ENCODE data around the gene BSPH1. TPM values are rescaled to one million over a fixed set of nuclear protein-coding genes. Genes with fewer than 3 reads are reported as not detected.

Gene BSPH1
- not detected for total RNA-seq

DNA sequence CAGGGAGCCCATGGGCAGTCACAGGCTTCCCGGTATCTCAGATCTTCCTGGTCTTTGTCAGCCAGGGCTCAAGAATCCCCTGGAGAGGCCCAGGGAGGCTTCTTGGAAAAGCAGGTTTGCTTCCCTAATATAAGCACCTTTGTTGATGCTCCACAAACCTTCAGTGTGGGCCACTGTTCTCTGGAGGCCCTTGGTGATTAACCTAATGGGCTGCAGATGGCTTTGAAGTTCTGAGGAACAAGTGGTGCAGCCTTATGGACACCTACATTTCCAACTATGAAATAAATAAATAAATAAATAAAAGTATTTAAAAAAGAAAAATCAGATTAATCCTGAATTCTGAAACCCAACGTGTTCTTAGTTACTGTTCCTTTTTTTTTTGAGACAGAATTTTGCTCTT lies at the start of gene BSPH1:
Gene BSPH1 (minus strand): TSS at position 101 of the 400 bp plus-strand sequence. CDS start 89 bp downstream, at position 12.
- H3K36me3 Mint-ChIP-seq (ENCODE audit: low read depth), result no peaks in the 10 kb centered on the region
- no peak within 1 kb of the TSS for H3K4me3 Mint-ChIP-seq
- H3K27ac Mint-ChIP-seq, result no peak within 1 kb of the TSS
- H3K9me3 Mint-ChIP-seq, result no peaks in the 10 kb centered on the region
- ATAC-seq (replicated peaks), result no peak
- peaks cover 32% of the 10 kb centered on the region for H3K27me3 Mint-ChIP-seq
- H3K4me1 Mint-ChIP-seq, result no peaks in the 10 kb centered on the region

GRCh38 chr19:48036765-48037164 lies 44.8 kb upstream of the BSPH1 start:
- no peaks in the 10 kb centered on the region for H3K4me1 Mint-ChIP-seq
- ATAC-seq (replicated peaks), result no peak
- H3K36me3 Mint-ChIP-seq (ENCODE audit: low read depth), result no peaks in the 10 kb centered on the region
- H3K27ac Mint-ChIP-seq, result no peak overlapping the region
- peaks cover 38% of the 10 kb centered on the region for H3K27me3 Mint-ChIP-seq
- no peaks in the 10 kb centered on the region for H3K9me3 Mint-ChIP-seq
- H3K4me3 Mint-ChIP-seq, result no peak overlapping the region

- Mint-ChIP-seq H3K9me3 (no peaks in the 10 kb centered on the region), H3K36me3 (ENCODE audit: low read depth) (no peaks in the 10 kb centered on the region), H3K4me1 (no peaks in the 10 kb centered on the region), H3K27me3 (peaks cover 23% of the 10 kb centered on the region), H3K27ac (no peak overlapping the region), H3K4me3 (no peak overlapping the region)
- no peak for ATAC-seq (replicated peaks)
Measured at GRCh38 chr19:48033604-48034003, 41.6 kb upstream of the BSPH1 start.

- no peak for ATAC-seq (replicated peaks)
- H3K4me3 Mint-ChIP-seq, result no peak overlapping the region
- no peaks in the 10 kb centered on the region for H3K36me3 Mint-ChIP-seq (ENCODE audit: low read depth)
- no peak overlapping the region for H3K27ac Mint-ChIP-seq
- peaks cover 34% of the 10 kb centered on the region for H3K27me3 Mint-ChIP-seq
- no peaks in the 10 kb centered on the region for H3K4me1 Mint-ChIP-seq
- H3K9me3 Mint-ChIP-seq, result no peaks in the 10 kb centered on the region
Measured at GRCh38 chr19:48030073-48030472, 38.1 kb upstream of the BSPH1 start.

DNA sequence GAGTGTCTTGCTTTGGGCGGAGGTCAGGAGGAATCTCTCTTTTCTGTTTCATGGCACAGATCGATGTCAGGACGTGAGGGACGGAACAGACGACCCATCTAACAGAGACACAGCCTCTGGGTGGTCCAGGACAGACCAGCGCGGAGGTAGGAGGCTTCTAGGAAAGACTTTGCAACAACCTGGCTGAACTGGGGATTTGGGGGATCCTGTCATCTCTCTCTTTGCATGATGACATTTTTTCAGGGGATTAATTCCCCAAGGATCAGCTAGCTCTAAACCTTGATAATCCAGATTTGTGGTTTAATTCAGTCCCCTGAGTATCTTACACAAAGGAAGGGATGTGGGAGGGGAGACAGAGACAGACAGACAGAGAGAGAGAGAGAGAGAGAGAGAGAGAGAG lies 37.5 kb upstream of the BSPH1 start:
- H3K36me3 Mint-ChIP-seq (ENCODE audit: low read depth), result no peaks in the 10 kb centered on the region

DNA sequence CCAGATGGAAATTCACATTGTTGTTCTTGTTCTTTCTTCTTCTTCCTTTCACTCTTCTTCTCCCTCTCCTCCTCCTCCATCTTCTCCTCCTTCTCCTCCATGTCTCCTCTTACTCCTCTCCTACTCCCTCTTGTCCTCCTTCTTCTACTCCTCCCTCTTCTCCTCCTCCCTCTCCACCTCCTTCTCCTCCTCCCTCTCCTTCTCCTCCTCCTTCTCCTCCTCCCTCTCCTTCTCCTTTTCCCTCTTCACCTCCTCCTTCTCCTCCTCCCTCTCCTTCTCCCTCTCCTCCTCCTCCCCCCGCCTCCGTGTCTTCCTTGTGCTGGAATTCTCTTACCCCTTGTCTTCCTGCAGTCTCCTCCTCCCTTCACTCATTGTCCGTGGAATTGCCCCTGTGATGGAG lies 33.5 kb upstream of the BSPH1 start:
- H3K4me1 Mint-ChIP-seq, result no peaks in the 10 kb centered on the region
- no peak for ATAC-seq (replicated peaks)
- H3K9me3 Mint-ChIP-seq, result no peaks in the 10 kb centered on the region
- no peaks in the 10 kb centered on the region for H3K36me3 Mint-ChIP-seq (ENCODE audit: low read depth)
- H3K4me3 Mint-ChIP-seq, result no peak overlapping the region
- peaks cover 43% of the 10 kb centered on the region for H3K27me3 Mint-ChIP-seq
- H3K27ac Mint-ChIP-seq, result no peak overlapping the region

More for the DNA sequence above, 37.5 kb upstream of the BSPH1 start:
- no peaks in the 10 kb centered on the region for H3K9me3 Mint-ChIP-seq
- H3K4me3 Mint-ChIP-seq, result no peak overlapping the region
- H3K27ac Mint-ChIP-seq, result no peak overlapping the region
- H3K4me1 Mint-ChIP-seq, result no peaks in the 10 kb centered on the region
- H3K27me3 Mint-ChIP-seq, result peaks cover 39% of the 10 kb centered on the region
- ATAC-seq (replicated peaks), result no peak

DNA sequence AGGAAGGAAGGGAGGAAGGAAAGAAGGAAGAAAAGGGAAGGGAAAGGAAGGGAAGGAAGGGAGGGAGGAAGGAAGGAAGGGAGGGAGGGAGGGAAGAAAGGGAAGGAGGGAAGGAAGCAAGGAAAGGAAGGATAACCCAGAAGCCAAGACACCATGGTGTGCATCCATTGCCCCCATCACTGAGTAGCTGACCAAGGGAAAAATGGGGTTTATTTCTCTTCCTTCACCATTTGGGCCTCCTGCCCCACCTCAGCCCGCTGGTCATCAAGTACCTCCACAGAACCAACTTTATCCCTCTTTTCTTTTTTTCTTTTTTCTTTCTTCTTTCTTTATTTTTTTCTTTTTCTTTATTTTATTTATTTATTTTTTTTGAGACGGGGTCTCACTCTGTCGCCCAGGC lies 31.5 kb upstream of the BSPH1 start:
- H3K36me3 Mint-ChIP-seq (ENCODE audit: low read depth), result no peaks in the 10 kb centered on the region
- H3K4me3 Mint-ChIP-seq, result no peak overlapping the region
- H3K9me3 Mint-ChIP-seq, result no peaks in the 10 kb centered on the region
- H3K27me3 Mint-ChIP-seq, result peaks cover 40% of the 10 kb centered on the region
- no peak overlapping the region for H3K27ac Mint-ChIP-seq
- H3K4me1 Mint-ChIP-seq, result no peaks in the 10 kb centered on the region
- no peak for ATAC-seq (replicated peaks)

DNA sequence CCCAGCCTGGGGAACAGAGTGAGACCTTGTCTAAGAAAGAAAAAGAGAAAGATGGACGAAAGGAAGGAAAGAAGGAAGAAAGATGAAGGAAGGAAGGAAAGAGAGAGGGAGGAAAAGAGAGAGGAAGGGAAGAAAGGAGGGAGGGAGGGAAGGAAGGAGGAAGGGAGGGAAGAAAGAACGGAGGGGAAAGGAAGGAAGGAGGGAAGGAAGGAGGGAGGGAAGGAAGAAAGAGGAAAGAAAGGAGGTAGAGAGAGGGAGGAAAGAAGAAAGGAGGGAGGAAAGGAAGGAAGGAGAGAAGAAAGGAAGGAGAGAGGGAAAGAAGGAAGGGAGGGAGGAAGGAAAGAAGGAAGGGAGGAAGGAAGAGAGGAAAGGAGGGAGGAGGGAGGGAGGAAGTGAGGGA lies 31.0 kb upstream of the BSPH1 start:
- peaks cover 38% of the 10 kb centered on the region for H3K27me3 Mint-ChIP-seq
- H3K4me3 Mint-ChIP-seq, result no peak overlapping the region

GRCh38 chr19:48020686-48021085 lies 28.7 kb upstream of the BSPH1 start:
- no peaks in the 10 kb centered on the region for H3K9me3 Mint-ChIP-seq
- H3K4me3 Mint-ChIP-seq, result no peak overlapping the region
- no peaks in the 10 kb centered on the region for H3K36me3 Mint-ChIP-seq (ENCODE audit: low read depth)
- H3K27me3 Mint-ChIP-seq, result peaks cover 34% of the 10 kb centered on the region
- no peak for ATAC-seq (replicated peaks)
- no peak overlapping the region for H3K27ac Mint-ChIP-seq
- no peaks in the 10 kb centered on the region for H3K4me1 Mint-ChIP-seq

More for the DNA sequence above, 31.0 kb upstream of the BSPH1 start:
- Mint-ChIP-seq H3K27ac (no peak overlapping the region), H3K9me3 (no peaks in the 10 kb centered on the region), H3K36me3 (ENCODE audit: low read depth) (no peaks in the 10 kb centered on the region), H3K4me1 (no peaks in the 10 kb centered on the region)
- no peak for ATAC-seq (replicated peaks)

- peaks cover 4% of the 10 kb centered on the region for H3K9me3 Mint-ChIP-seq
- H3K27ac Mint-ChIP-seq, result no peak overlapping the region
- H3K36me3 Mint-ChIP-seq (ENCODE audit: low read depth), result no peaks in the 10 kb centered on the region
- ATAC-seq (replicated peaks), result no peak
- peaks cover 8% of the 10 kb centered on the region for H3K27me3 Mint-ChIP-seq
- no peak overlapping the region for H3K4me3 Mint-ChIP-seq
- H3K4me1 Mint-ChIP-seq, result no peaks in the 10 kb centered on the region
Measured at GRCh38 chr19:48010932-48011758, 19.2 kb upstream of the BSPH1 start.

GRCh38 chr19:48006762-48007161 lies 14.8 kb upstream of the BSPH1 start:
- no peaks in the 10 kb centered on the region for H3K36me3 Mint-ChIP-seq (ENCODE audit: low read depth)
- peaks cover 4% of the 10 kb centered on the region for H3K9me3 Mint-ChIP-seq
- H3K27ac Mint-ChIP-seq, result no peak overlapping the region
- peaks cover 18% of the 10 kb centered on the region for H3K27me3 Mint-ChIP-seq
- H3K4me1 Mint-ChIP-seq, result no peaks in the 10 kb centered on the region
- no peak for ATAC-seq (replicated peaks)
- H3K4me3 Mint-ChIP-seq, result no peak overlapping the region

GRCh38 chr19:48004236-48004635 lies 12.3 kb upstream of the BSPH1 start:
- peaks cover 18% of the 10 kb centered on the region for H3K27me3 Mint-ChIP-seq
- H3K27ac Mint-ChIP-seq, result no peak overlapping the region
- no peak overlapping the region for H3K4me3 Mint-ChIP-seq
- H3K36me3 Mint-ChIP-seq (ENCODE audit: low read depth), result no peaks in the 10 kb centered on the region
- peaks cover 4% of the 10 kb centered on the region for H3K9me3 Mint-ChIP-seq
- ATAC-seq (replicated peaks), result no peak
- H3K4me1 Mint-ChIP-seq, result no peaks in the 10 kb centered on the region

DNA sequence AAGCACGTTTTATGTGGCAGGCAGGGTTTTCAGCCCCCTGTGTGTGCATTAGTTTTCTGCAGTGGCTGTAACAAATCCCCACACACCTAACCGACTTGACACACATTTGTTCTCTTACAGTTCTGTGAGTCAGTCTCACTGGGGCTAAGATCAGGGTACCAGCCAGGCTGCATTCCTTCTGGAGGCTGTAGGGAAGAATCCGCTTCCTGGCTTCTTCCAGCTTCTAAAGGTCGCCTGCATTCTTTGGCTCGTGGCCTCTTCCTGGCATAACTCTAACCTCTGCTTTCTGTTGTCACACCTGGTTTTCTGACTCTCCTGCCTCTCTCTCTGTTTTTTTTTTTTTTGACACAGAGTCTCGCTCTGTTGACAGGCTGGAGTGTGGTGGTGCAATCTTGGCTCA lies 8.9 kb upstream of the BSPH1 start:
- no peaks in the 10 kb centered on the region for H3K36me3 Mint-ChIP-seq (ENCODE audit: low read depth)
- no peaks in the 10 kb centered on the region for H3K4me1 Mint-ChIP-seq
- H3K27me3 Mint-ChIP-seq, result peaks cover 20% of the 10 kb centered on the region
- no peak overlapping the region for H3K4me3 Mint-ChIP-seq
- ATAC-seq (replicated peaks), result no peak
- H3K9me3 Mint-ChIP-seq, result no peaks in the 10 kb centered on the region
- no peak overlapping the region for H3K27ac Mint-ChIP-seq

GRCh38 chr19:47998800-47999199 lies 6.8 kb upstream of the BSPH1 start:
- no peak for ATAC-seq (replicated peaks)
- Mint-ChIP-seq H3K27ac (no peak overlapping the region), H3K27me3 (peaks cover 16% of the 10 kb centered on the region), H3K4me3 (no peak overlapping the region), H3K4me1 (no peaks in the 10 kb centered on the region), H3K36me3 (ENCODE audit: low read depth) (no peaks in the 10 kb centered on the region), H3K9me3 (no peaks in the 10 kb centered on the region)

GRCh38 chr19:47996230-47996727 lies 4.3 kb upstream of the BSPH1 start:
- Mint-ChIP-seq H3K4me1 (no peaks in the 10 kb centered on the region), H3K9me3 (no peaks in the 10 kb centered on the region), H3K27me3 (peaks cover 17% of the 10 kb centered on the region), H3K27ac (no peak overlapping the region), H3K4me3 (no peak overlapping the region), H3K36me3 (ENCODE audit: low read depth) (no peaks in the 10 kb centered on the region)
- ATAC-seq (replicated peaks), result no peak
